Measurements from ENCODE around the gene PDGFA. TPM values are rescaled to one million over a fixed set of nuclear protein-coding genes. Genes with fewer than 3 reads are reported as not detected.

Gene PDGFA
- total RNA-seq, 1 donor from 2014 or later: 9.8 TPM

- no peak for DNase-seq (ENCODE audit: low spot score)
- no peak overlapping the region for H3K4me3 Mint-ChIP-seq
- no peaks in the 10 kb centered on the region for H3K36me3 ChIP-seq
Observed at GRCh38 chr7:469563-469961, 50.1 kb downstream of the PDGFA start.

GRCh38 chr7:468681-469562 lies 50.7 kb downstream of the PDGFA start:
- Histone ChIP-seq H4K20me1 (ENCODE audit: low read depth) (no peaks in the 10 kb centered on the region), H3K27me3 (no peaks in the 10 kb centered on the region), H3K27ac (no peak overlapping the region), H3K4me3 (no peak overlapping the region), H3F3A (ENCODE audit: low read depth) (no peaks in the 10 kb centered on the region), H3K36me3 (no peaks in the 10 kb centered on the region), H2AFZ (replicated peaks) (no peak overlapping the region), H3K9me3 (ENCODE audit: low read depth) (no peaks in the 10 kb centered on the region), H3K4me1 (no peaks in the 10 kb centered on the region), H3K79me2 (ENCODE audit: low read depth) (no peaks in the 10 kb centered on the region), H3K4me2 (no peak overlapping the region), H3K9ac (no peak overlapping the region)
- peaks cover 4% of the 10 kb centered on the region for H3K36me3 Mint-ChIP-seq
- no peak overlapping the region for H3K27ac Mint-ChIP-seq
- peaks cover 20% of the 10 kb centered on the region for H3K27me3 Mint-ChIP-seq (ENCODE audit: insufficient read depth, low read depth)
- no peak overlapping the region for H3K4me3 Mint-ChIP-seq
- no peak for DNase-seq (ENCODE audit: low spot score)
- peaks cover 25% of the 10 kb centered on the region for H3K9me3 Mint-ChIP-seq
- TF ChIP-seq EZH2phosphoT487 (IDR thresholded peaks at IDR 0.05) (no peak), EZH2 (IDR thresholded peaks at IDR 0.05) (no peak), CTCF (IDR thresholded peaks at IDR 0.05) (no peak)
- H3K4me1 Mint-ChIP-seq: peaks cover 6% of the 10 kb centered on the region

More at GRCh38 chr7:469563-469961, 50.1 kb downstream of the PDGFA start:
- Histone ChIP-seq H4K20me1 (ENCODE audit: low read depth) (no peaks in the 10 kb centered on the region), H3F3A (ENCODE audit: low read depth) (no peaks in the 10 kb centered on the region), H3K27ac (no peak overlapping the region), H3K4me2 (no peak overlapping the region), H3K4me3 (no peak overlapping the region), H3K9me3 (ENCODE audit: low read depth) (no peaks in the 10 kb centered on the region), H3K79me2 (ENCODE audit: low read depth) (no peaks in the 10 kb centered on the region), H3K27me3 (no peaks in the 10 kb centered on the region), H2AFZ (replicated peaks) (no peak overlapping the region), H3K9ac (no peak overlapping the region), H3K4me1 (no peaks in the 10 kb centered on the region)
- Mint-ChIP-seq H3K9me3 (peaks cover 26% of the 10 kb centered on the region), H3K4me1 (peaks cover 6% of the 10 kb centered on the region), H3K36me3 (peaks cover 4% of the 10 kb centered on the region), H3K27me3 (ENCODE audit: insufficient read depth, low read depth) (peaks cover 20% of the 10 kb centered on the region), H3K27ac (no peak overlapping the region)
- TF ChIP-seq EZH2 (IDR thresholded peaks at IDR 0.05) (no peak), EZH2phosphoT487 (IDR thresholded peaks at IDR 0.05) (no peak), CTCF (IDR thresholded peaks at IDR 0.05) (no peak)

GRCh38 chr7:467856-468545 lies 51.6 kb downstream of the PDGFA start:
- TF ChIP-seq CTCF (IDR thresholded peaks at IDR 0.05) (no peak), EZH2phosphoT487 (IDR thresholded peaks at IDR 0.05) (no peak), EZH2 (IDR thresholded peaks at IDR 0.05) (no peak)
- H3K36me3 ChIP-seq: no peaks in the 10 kb centered on the region

More at GRCh38 chr7:467856-468545, 51.6 kb downstream of the PDGFA start:
- H3K9me3 Mint-ChIP-seq: peaks cover 23% of the 10 kb centered on the region
- Histone ChIP-seq H3K9me3 (ENCODE audit: low read depth) (no peaks in the 10 kb centered on the region), H4K20me1 (ENCODE audit: low read depth) (no peaks in the 10 kb centered on the region), H3K4me1 (no peaks in the 10 kb centered on the region), H3K9ac (no peak overlapping the region), H3K27ac (no peak overlapping the region), H3K27me3 (no peaks in the 10 kb centered on the region), H3K79me2 (ENCODE audit: low read depth) (no peaks in the 10 kb centered on the region), H3K4me3 (no peak overlapping the region), H3K4me2 (no peak overlapping the region), H2AFZ (replicated peaks) (no peak overlapping the region), H3F3A (ENCODE audit: low read depth) (no peaks in the 10 kb centered on the region)
- H3K4me3 Mint-ChIP-seq: peak overlapping the region; percentile 12
- H3K27me3 Mint-ChIP-seq (ENCODE audit: insufficient read depth, low read depth): peaks cover 20% of the 10 kb centered on the region
- H3K4me1 Mint-ChIP-seq: peaks cover 6% of the 10 kb centered on the region
- peak overlapping the region; percentile 11 for H3K27ac Mint-ChIP-seq
- H3K36me3 Mint-ChIP-seq: peaks cover 4% of the 10 kb centered on the region
- no peak for DNase-seq (ENCODE audit: low spot score)
